Measurements from ENCODE around the gene PATJ. TPM values are rescaled to one million over a fixed set of nuclear protein-coding genes. Genes with fewer than 3 reads are reported as not detected.
"Not testable (repeated sequence)": the region's sequence is repeated elsewhere in the genome, so short reads cannot be mapped to it uniquely, and the experiment has no call there.

The PATJ gene
- total RNA-seq, 1 donor from 2014 or later: 11.3 TPM

DNA sequence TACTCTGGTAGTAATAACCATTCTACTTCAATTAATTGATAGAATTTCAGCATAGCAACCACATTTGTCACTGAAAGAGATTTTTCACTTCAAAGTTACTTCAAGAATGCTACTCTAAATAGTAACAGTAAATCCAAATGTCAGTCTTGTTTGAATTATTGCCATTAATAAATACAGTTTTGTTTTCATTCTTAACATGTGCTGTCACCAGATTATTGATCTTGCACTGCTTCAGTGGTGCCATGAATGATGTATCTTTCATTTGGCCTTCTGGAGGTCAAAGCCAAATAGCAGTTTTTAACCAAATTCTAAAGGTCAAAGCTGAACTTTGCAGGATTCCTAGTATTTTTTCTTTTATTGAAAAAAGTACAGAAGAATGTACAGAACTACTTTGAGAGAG lies 199.5 kb downstream of the PATJ start:
- Mint-ChIP-seq H3K9me3 (ENCODE audit: unreplicated experiment) (peaks cover 6% of the 10 kb centered on the region), H3K27me3 (ENCODE audit: unreplicated experiment) (no peaks in the 10 kb centered on the region), H3K4me1 (ENCODE audit: unreplicated experiment) (peaks cover 10% of the 10 kb centered on the region), H3K36me3 (ENCODE audit: unreplicated experiment) (no peaks in the 10 kb centered on the region), H3K4me3 (ENCODE audit: unreplicated experiment) (no peak overlapping the region), H3K27ac (ENCODE audit: unreplicated experiment) (no peak overlapping the region)
- DNase-seq (ENCODE audit: extremely low spot score, unreplicated experiment): no peak
- TF ChIP-seq CTCF (IDR thresholded peaks at IDR 0.05): no peak

- H3K36me3 Mint-ChIP-seq (ENCODE audit: unreplicated experiment): no peaks in the 10 kb centered on the region
- no peak overlapping the region for H3K27ac Mint-ChIP-seq (ENCODE audit: unreplicated experiment)
- TF ChIP-seq CTCF (IDR thresholded peaks at IDR 0.05): no peak
- peaks cover 2% of the 10 kb centered on the region for H3K27me3 Mint-ChIP-seq (ENCODE audit: unreplicated experiment)
- no peak overlapping the region for H3K4me3 Mint-ChIP-seq (ENCODE audit: unreplicated experiment)
- peaks cover 6% of the 10 kb centered on the region for H3K9me3 Mint-ChIP-seq (ENCODE audit: unreplicated experiment)
- peaks cover 10% of the 10 kb centered on the region for H3K4me1 Mint-ChIP-seq (ENCODE audit: unreplicated experiment)
- DNase-seq (ENCODE audit: extremely low spot score, unreplicated experiment): no peak
These were observed 200.6 kb downstream of the PATJ start for GRCh38 chr1:61942856-61943255.

DNA sequence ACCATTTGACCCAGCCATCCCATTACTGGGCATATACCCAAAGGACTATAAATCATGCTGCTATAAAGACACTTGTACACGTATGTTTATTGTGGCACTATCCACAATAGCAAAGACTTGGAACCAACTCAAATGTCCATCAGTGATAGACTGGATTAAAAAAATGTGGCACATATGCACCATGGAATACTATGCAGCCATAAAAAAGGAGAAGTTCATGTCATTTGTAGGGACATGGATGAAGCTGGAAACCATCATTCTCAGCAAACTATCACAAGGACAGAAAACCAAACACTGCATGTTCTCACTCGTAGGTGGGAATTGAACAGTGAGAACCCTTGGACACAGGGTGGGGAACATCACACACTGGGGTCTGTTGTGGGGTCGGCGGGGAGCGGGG lies 206.4 kb downstream of the PATJ start:
- H3K4me1 Mint-ChIP-seq (ENCODE audit: unreplicated experiment): peaks cover 12% of the 10 kb centered on the region
- not testable (repeated sequence) for H3K27me3 Mint-ChIP-seq (ENCODE audit: unreplicated experiment); H3K36me3 Mint-ChIP-seq (ENCODE audit: unreplicated experiment); H3K27ac Mint-ChIP-seq (ENCODE audit: unreplicated experiment); H3K4me3 Mint-ChIP-seq (ENCODE audit: unreplicated experiment); H3K9me3 Mint-ChIP-seq (ENCODE audit: unreplicated experiment); DNase-seq (ENCODE audit: extremely low spot score, unreplicated experiment)

DNA sequence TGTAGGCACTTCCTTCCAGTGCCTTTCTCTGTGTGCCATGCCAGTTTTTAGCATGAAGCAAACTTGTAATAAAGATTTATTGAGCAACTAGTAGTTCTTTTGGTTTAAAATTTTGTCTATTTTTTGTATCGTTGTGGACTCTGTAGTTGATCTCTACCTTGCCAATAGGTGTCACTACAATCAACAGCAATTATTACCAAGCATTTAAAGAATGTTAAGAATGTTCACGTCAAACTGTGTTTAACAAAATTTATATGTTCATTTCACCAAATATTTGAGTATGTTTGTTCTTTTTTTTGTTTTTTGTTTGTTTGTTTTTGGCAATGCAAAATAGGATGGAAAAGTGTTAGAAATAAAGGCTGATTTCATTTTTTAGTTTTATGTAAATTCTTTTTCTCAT lies 208.1 kb downstream of the PATJ start:
- Mint-ChIP-seq H3K36me3 (ENCODE audit: unreplicated experiment) (no peaks in the 10 kb centered on the region), H3K4me1 (ENCODE audit: unreplicated experiment) (peaks cover 14% of the 10 kb centered on the region), H3K27me3 (ENCODE audit: unreplicated experiment) (peaks cover 2% of the 10 kb centered on the region), H3K4me3 (ENCODE audit: unreplicated experiment) (no peak overlapping the region), H3K27ac (ENCODE audit: unreplicated experiment) (no peak overlapping the region), H3K9me3 (ENCODE audit: unreplicated experiment) (no peaks in the 10 kb centered on the region)
- TF ChIP-seq CTCF (IDR thresholded peaks at IDR 0.05): peak; percentile 38
- no peak for DNase-seq (ENCODE audit: extremely low spot score, unreplicated experiment)

DNA sequence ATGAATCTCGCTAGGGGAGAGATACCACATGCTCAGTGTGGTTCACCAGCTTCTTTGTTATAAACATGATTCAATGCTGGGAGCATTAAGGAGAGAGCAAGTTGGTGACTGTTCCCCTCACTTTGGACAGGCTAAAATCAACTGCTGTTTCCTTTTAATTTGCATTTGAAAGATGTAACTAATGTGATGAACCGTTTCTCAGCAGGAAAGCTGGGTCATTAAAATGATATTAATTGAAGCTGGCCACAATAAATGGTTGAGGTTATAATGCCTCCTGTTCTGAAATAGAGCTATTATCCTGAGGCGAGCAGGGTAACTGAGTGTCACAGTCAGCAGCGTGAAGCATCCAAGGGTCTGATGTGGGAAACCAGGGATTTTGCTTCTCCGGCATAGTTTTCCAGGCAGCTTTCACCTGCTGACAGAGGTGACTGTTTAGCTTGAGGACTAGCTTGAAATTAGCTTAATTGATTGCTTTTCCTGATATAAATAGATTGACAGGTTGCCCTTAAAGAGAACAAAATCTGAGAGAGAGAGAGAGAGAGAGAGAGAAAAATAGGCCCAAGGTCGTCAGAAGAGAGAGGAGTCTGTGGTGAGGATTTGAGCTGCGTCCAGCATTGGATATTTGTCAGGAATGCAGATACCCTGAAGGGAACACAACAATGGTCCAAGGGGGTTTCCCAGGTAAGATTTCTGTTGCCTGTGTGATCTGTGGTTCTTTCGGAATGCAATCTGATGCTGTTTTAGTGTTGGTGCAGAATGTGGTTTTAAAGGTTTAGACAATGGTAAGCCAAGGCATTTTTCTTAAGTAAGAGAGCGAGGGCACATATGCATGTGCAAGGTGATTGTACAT lies 209.7 kb downstream of the PATJ start:
- no peak overlapping the region for H3K4me3 Mint-ChIP-seq (ENCODE audit: unreplicated experiment)
- H3K27ac Mint-ChIP-seq (ENCODE audit: unreplicated experiment): no peak overlapping the region
- no peak for DNase-seq (ENCODE audit: extremely low spot score, unreplicated experiment)
- TF ChIP-seq CTCF (IDR thresholded peaks at IDR 0.05): no peak
- H3K27me3 Mint-ChIP-seq (ENCODE audit: unreplicated experiment): peaks cover 2% of the 10 kb centered on the region
- H3K36me3 Mint-ChIP-seq (ENCODE audit: unreplicated experiment): no peaks in the 10 kb centered on the region
- peaks cover 14% of the 10 kb centered on the region for H3K4me1 Mint-ChIP-seq (ENCODE audit: unreplicated experiment)
- no peaks in the 10 kb centered on the region for H3K9me3 Mint-ChIP-seq (ENCODE audit: unreplicated experiment)
